PFSK-1 (cell line): ENCODE measurements around the gene RGL1.

Experiments used
- POLR2AphosphoS5 ChIP-seq: IDR thresholded peaks from 2 replicates; pipeline ENCODE4 v1.6.1; 2012; ENCODE audit warnings: low read depth, mild to moderate bottlenecking, control low read depth, low read length, moderate library complexity
- REST ChIP-seq, 2 experiments: IDR thresholded peaks; 2 replicates each; pipeline versions ENCODE4 v1.6.1 to v1.8.0; 2011 to 2012; ENCODE audit warnings: low read depth in 2 of 2, low read length in 2 of 2, control low read depth in 1 of 2, inconsistent platforms in 1 of 2, mild to moderate bottlenecking in 1 of 2, moderate library complexity in 1 of 2; ENCODE audit not compliant: insufficient read depth in 1 of 2
- SIN3A ChIP-seq: IDR thresholded peaks from 2 replicates; pipeline ENCODE4 v1.6.1; 2012; ENCODE audit warnings: mild to moderate bottlenecking, low read length, moderate library complexity, borderline replicate concordance; ENCODE audit not compliant: insufficient read depth
- TAF1 ChIP-seq: IDR thresholded peaks from 2 replicates; pipeline ENCODE4 v1.6.1; 2012; ENCODE audit warnings: low read length, control low read depth, borderline replicate concordance; ENCODE audit not compliant: insufficient read depth

DNA sequence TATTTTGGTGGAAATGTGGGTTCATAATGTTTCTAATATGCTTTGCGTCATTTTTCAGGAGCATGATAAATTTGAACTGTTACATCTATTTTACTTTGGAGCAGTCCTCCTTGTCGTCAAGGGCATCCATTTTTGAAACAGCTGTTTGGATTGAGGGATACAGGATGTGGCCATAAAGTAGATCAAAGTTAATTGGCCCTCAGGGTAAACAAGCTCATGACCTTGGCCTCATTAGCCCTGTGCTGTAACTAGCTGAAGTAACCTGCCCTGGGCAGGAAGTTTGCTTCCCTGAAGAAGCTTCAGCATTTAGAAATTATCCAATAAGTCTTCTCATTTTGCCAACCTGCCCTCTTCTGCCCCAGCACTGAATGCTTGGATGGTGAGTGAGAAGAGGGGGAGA lies 24.8 kb upstream of the RGL1 start:
- no peak for TF ChIP-seq SIN3A
- no peak for TF ChIP-seq POLR2AphosphoS5
- no peak for TF ChIP-seq TAF1
- no peak for TF ChIP-seq REST (IDR thresholded peaks at IDR 0.05; ENCODE audit: insufficient read depth in 1 of 2, low read depth in 2 of 2, low read length in 2 of 2)
